GM23338 (cell line): Measurements from ENCODE around the gene ADAP1. TPM values are rescaled to one million over a fixed set of nuclear protein-coding genes. Genes with fewer than 3 reads are reported as not detected.

Experiments used
- ATAC-seq: fragments of 200-7000 bp; cut with Tn5 transposase; 3 replicates; pipeline ENCODE4 v1.9.1; 2020
- DNase-seq: peaks from one replicate; pipeline ENCODE4 v3.0.0-alpha.2; 2015; ENCODE audit warnings: low spot score
- H2AFZ ChIP-seq: fragments of 200-600 bp; sonication (generic); 2 replicates; pipeline ENCODE4 v1.8.0; 2016; ENCODE audit warnings: antibody characterized with exemption, mild to moderate bottlenecking, moderate library complexity
- H3F3A ChIP-seq: fragments of 200-600 bp; sonication (generic); replicated peaks from 2 replicates; pipeline ENCODE4 v1.8.0; 2017; ENCODE audit warnings: antibody characterized with exemption, mixed run types, low read depth
- H3K27ac ChIP-seq: fragments of 200-600 bp; sonication (generic); 2 replicates; pipeline ENCODE4 v1.6.1; 2016; ENCODE audit warnings: low read depth
- H3K27me3 ChIP-seq: fragments of 200-600 bp; sonication (generic); 2 replicates; pipeline ENCODE4 v1.8.0; 2016; ENCODE audit warnings: mild to moderate bottlenecking, mixed run types, moderate library complexity; ENCODE audit not compliant: insufficient read depth
- H3K36me3 ChIP-seq: fragments of 200-600 bp; sonication (generic); 2 replicates; pipeline ENCODE4 v1.8.0; 2016; ENCODE audit warnings: mild to moderate bottlenecking; ENCODE audit not compliant: insufficient read depth
- H3K4me1 ChIP-seq: fragments of 200-600 bp; sonication (generic); 2 replicates; pipeline ENCODE4 v1.8.0; 2016; ENCODE audit warnings: mild to moderate bottlenecking, moderate library complexity; ENCODE audit not compliant: insufficient read depth
- H3K4me2 ChIP-seq: fragments of 200-600 bp; sonication (generic); 2 replicates; pipeline ENCODE4 v1.7.1; 2017; ENCODE audit warnings: mixed run types
- H3K4me3 ChIP-seq: fragments of 200-600 bp; sonication (generic); 2 replicates; pipeline ENCODE4 v1.6.1; 2016; ENCODE audit warnings: mixed run types
- H3K79me2 ChIP-seq: fragments of 200-600 bp; sonication (generic); replicated peaks from 2 replicates; pipeline ENCODE4 v1.8.0; 2017; ENCODE audit warnings: mild to moderate bottlenecking; ENCODE audit not compliant: insufficient read depth
- H3K9me2 ChIP-seq: fragments of 200-600 bp; sonication (generic); 2 replicates; pipeline ENCODE4 v1.8.0; 2017; ENCODE audit not compliant: insufficient read depth
- H4K20me1 ChIP-seq: fragments of 200-600 bp; sonication (generic); replicated peaks from 2 replicates; pipeline ENCODE4 v1.8.0; 2017; ENCODE audit warnings: mild to moderate bottlenecking; ENCODE audit not compliant: insufficient read depth
- H3K27ac Mint-ChIP-seq: 2 replicates; pipeline ENCODE4 v1.8.0; 2020; ENCODE audit warnings: inconsistent platforms, mild to moderate bottlenecking, moderate library complexity, mixed read lengths
- H3K27me3 Mint-ChIP-seq: 3 replicates; pipeline ENCODE4 v1.8.0; 2022; ENCODE audit warnings: low read depth, mild to moderate bottlenecking, moderate library complexity, mixed read lengths, inconsistent platforms; ENCODE audit not compliant: insufficient read depth, poor library complexity
- H3K36me3 Mint-ChIP-seq: 3 replicates; pipeline ENCODE4 v1.8.0; 2021; ENCODE audit warnings: low read depth, mild to moderate bottlenecking, inconsistent platforms, moderate library complexity, mixed read lengths
- H3K4me1 Mint-ChIP-seq: 3 replicates; pipeline ENCODE4 v1.8.0; 2020; ENCODE audit warnings: mild to moderate bottlenecking, inconsistent platforms, mixed read lengths
- H3K4me3 Mint-ChIP-seq: 3 replicates; pipeline ENCODE4 v1.8.0; 2021; ENCODE audit warnings: moderate library complexity, mild to moderate bottlenecking, inconsistent platforms, mixed read lengths
- H3K9me3 Mint-ChIP-seq: 3 replicates; pipeline ENCODE4 v1.8.0; 2020; ENCODE audit warnings: moderate library complexity, mild to moderate bottlenecking, inconsistent platforms, mixed read lengths
- CREB1 ChIP-seq: fragments of 250-450 bp; sonication (Bioruptor Pico); IDR thresholded peaks from 2 replicates; pipeline ENCODE4 v1.5.0; 2020; ENCODE audit warnings: low read depth, mild to moderate bottlenecking, moderate library complexity
- EZH2 ChIP-seq: fragments of 200-600 bp; sonication (generic); IDR thresholded peaks from one replicate; pipeline ENCODE4 v1.8.0; 2017; ENCODE audit warnings: antibody characterized with exemption, mild to moderate bottlenecking, low read depth; ENCODE audit not compliant: unreplicated experiment
- EZH2phosphoT487 ChIP-seq: fragments of 200-600 bp; sonication (generic); IDR thresholded peaks from one replicate; pipeline ENCODE4 v1.8.1; 2018; ENCODE audit warnings: antibody characterized with exemption; ENCODE audit not compliant: unreplicated experiment
- JUNB ChIP-seq: IDR thresholded peaks from one replicate; pipeline ENCODE4 v1.6.1; 2016; ENCODE audit warnings: antibody characterized with exemption; ENCODE audit not compliant: unreplicated experiment
- NANOG ChIP-seq: IDR thresholded peaks from 2 replicates; pipeline ENCODE4 v1.6.1; 2016; ENCODE audit warnings: antibody characterized with exemption, borderline replicate concordance
- POLR2AphosphoS5 ChIP-seq: IDR thresholded peaks from 2 replicates; pipeline ENCODE4 v1.6.1; 2016; ENCODE audit warnings: antibody characterized with exemption, low read depth
- STAT1 ChIP-seq: IDR thresholded peaks from one replicate; pipeline ENCODE4 v1.6.1; 2016; ENCODE audit warnings: antibody characterized with exemption; ENCODE audit not compliant: unreplicated experiment
- ZNF114 ChIP-seq: fragments of 250-450 bp; sonication (Bioruptor Pico); IDR thresholded peaks from 2 replicates; pipeline ENCODE4 v1.5.0; 2020; ENCODE audit warnings: mild to moderate bottlenecking, moderate library complexity
- ZNF331 ChIP-seq: fragments of 250-450 bp; sonication (Bioruptor Pico); IDR thresholded peaks from 2 replicates; pipeline ENCODE4 v1.5.0; 2020; ENCODE audit warnings: low read depth, mild to moderate bottlenecking, moderate library complexity
- polyA plus RNA-seq: library from polyadenylated mRNA; unstranded; fragments of >200 nt; fragmentation: Nextera tagmentation; extraction: Ambion mirVana; gene quantifications from 2 replicates; pipeline ENCODE4 v1.2.1, GENCODE V29; 2016
- total RNA-seq: library from RNA; depleted of rRNA; stranded (reverse); fragments of >200 nt; shearing (Covaris generic); gene quantifications from 2 replicates; pipeline ENCODE4 v1.2.3, GENCODE V29; 2014
- TF ChIP-seq, protein P1 (sequence below): fragments of 250-450 bp; sonication (Bioruptor Pico); IDR thresholded peaks from 2 replicates; pipeline ENCODE4 v1.5.0; 2020; ENCODE audit warnings: mild to moderate bottlenecking, moderate library complexity
- TF ChIP-seq, protein P2 (sequence below): IDR thresholded peaks from 2 replicates; pipeline ENCODE4 v1.6.1; 2016; ENCODE audit warnings: antibody characterized with exemption
- TF ChIP-seq, protein P3 (sequence below): IDR thresholded peaks from one replicate; pipeline ENCODE4 v1.6.1; 2018; ENCODE audit warnings: antibody characterized with exemption; ENCODE audit not compliant: unreplicated experiment
- TF ChIP-seq, protein P4 (sequence below), 2 experiments: fragments of 200-600 bp in 1 of 2; sonication (generic) in 1 of 2; conservative IDR thresholded peaks; 2 replicates each; pipeline versions ENCODE4 v1.5.1 to v1.6.1; 2016 to 2017; ENCODE audit warnings: antibody characterized with exemption in 2 of 2, low read depth in 2 of 2, mild to moderate bottlenecking in 2 of 2, moderate library complexity in 1 of 2

ADAP1 gene
- total and polyA plus RNA-seq, 2 experiments from 2014 or later = 2.2 to 9.6 TPM

DNA sequence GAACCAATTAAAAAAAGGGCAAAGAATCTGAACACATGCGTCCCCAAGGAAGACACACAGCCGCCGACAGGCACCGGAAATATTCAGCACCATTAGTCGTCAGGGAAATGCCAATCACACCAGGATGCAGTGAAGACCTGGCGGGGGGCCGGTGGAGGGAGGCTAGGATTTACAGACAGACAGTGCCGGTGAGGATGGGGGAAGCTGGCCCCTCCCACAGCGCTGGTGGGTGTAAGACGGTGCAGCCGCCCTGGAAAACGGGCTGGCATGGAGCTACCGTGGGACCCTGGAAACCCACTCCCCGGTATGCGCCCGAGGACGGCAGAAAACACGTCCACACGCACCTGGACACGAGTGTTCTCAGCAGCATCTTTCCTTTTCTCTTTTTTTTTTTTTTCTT is 4.8 kb upstream of the ADAP1 start:
- no peaks in the 10 kb centered on the region for H3K9me2 ChIP-seq
- Mint-ChIP-seq H3K27me3 (peaks cover 23% of the 10 kb centered on the region), H3K9me3 (no peaks in the 10 kb centered on the region; the same call in 2 of the 3 replicates), H3K4me3 (no peak overlapping the region), H3K27ac (no peak overlapping the region), H3K36me3 (no peaks in the 10 kb centered on the region; the same call in 2 of the 3 replicates), H3K4me1 (peaks cover 3% of the 10 kb centered on the region; the same call in 2 of the 3 replicates)
- DNase-seq = no peak
- H3K4me3 ChIP-seq = no peak overlapping the region
- H3F3A ChIP-seq = peaks cover 6% of the 10 kb centered on the region; the same call in 1 of the 2 replicates
- no peak overlapping the region for H2AFZ ChIP-seq
- no peak overlapping the region for H3K27ac ChIP-seq
- no peak overlapping the region for H3K4me2 ChIP-seq
- no peak for ATAC-seq
- TF ChIP-seq, protein P1, sequence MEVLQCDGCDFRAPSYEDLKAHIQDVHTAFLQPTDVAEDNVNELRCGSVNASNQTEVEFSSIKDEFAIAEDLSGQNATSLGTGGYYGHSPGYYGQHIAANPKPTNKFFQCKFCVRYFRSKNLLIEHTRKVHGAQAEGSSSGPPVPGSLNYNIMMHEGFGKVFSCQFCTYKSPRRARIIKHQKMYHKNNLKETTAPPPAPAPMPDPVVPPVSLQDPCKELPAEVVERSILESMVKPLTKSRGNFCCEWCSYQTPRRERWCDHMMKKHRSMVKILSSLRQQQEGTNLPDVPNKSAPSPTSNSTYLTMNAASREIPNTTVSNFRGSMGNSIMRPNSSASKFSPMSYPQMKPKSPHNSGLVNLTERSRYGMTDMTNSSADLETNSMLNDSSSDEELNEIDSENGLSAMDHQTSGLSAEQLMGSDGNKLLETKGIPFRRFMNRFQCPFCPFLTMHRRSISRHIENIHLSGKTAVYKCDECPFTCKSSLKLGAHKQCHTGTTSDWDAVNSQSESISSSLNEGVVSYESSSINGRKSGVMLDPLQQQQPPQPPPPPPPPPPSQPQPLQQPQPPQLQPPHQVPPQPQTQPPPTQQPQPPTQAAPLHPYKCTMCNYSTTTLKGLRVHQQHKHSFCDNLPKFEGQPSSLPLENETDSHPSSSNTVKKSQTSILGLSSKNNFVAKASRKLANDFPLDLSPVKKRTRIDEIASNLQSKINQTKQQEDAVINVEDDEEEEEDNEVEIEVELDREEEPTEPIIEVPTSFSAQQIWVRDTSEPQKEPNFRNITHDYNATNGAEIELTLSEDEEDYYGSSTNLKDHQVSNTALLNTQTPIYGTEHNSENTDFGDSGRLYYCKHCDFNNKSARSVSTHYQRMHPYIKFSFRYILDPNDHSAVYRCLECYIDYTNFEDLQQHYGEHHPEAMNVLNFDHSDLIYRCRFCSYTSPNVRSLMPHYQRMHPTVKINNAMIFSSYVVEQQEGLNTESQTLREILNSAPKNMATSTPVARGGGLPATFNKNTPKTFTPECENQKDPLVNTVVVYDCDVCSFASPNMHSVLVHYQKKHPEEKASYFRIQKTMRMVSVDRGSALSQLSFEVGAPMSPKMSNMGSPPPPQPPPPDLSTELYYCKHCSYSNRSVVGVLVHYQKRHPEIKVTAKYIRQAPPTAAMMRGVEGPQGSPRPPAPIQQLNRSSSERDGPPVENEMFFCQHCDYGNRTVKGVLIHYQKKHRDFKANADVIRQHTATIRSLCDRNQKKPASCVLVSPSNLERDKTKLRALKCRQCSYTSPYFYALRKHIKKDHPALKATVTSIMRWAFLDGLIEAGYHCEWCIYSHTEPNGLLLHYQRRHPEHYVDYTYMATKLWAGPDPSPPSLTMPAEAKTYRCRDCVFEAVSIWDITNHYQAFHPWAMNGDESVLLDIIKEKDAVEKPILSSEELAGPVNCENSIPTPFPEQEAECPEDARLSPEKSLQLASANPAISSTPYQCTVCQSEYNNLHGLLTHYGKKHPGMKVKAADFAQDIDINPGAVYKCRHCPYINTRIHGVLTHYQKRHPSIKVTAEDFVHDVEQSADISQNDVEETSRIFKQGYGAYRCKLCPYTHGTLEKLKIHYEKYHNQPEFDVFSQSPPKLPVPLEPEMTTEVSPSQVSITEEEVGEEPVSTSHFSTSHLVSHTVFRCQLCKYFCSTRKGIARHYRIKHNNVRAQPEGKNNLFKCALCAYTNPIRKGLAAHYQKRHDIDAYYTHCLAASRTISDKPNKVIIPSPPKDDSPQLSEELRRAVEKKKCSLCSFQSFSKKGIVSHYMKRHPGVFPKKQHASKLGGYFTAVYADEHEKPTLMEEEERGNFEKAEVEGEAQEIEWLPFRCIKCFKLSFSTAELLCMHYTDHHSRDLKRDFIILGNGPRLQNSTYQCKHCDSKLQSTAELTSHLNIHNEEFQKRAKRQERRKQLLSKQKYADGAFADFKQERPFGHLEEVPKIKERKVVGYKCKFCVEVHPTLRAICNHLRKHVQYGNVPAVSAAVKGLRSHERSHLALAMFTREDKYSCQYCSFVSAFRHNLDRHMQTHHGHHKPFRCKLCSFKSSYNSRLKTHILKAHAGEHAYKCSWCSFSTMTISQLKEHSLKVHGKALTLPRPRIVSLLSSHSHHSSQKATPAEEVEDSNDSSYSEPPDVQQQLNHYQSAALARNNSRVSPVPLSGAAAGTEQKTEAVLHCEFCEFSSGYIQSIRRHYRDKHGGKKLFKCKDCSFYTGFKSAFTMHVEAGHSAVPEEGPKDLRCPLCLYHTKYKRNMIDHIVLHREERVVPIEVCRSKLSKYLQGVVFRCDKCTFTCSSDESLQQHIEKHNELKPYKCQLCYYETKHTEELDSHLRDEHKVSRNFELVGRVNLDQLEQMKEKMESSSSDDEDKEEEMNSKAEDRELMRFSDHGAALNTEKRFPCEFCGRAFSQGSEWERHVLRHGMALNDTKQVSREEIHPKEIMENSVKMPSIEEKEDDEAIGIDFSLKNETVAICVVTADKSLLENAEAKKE (CRISPR knock-in tag) = no peak
- TF ChIP-seq, protein P2, sequence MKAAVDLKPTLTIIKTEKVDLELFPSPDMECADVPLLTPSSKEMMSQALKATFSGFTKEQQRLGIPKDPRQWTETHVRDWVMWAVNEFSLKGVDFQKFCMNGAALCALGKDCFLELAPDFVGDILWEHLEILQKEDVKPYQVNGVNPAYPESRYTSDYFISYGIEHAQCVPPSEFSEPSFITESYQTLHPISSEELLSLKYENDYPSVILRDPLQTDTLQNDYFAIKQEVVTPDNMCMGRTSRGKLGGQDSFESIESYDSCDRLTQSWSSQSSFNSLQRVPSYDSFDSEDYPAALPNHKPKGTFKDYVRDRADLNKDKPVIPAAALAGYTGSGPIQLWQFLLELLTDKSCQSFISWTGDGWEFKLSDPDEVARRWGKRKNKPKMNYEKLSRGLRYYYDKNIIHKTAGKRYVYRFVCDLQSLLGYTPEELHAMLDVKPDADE = no peak
- TF ChIP-seq ZNF114 = no peak
- TF ChIP-seq, protein P3, sequence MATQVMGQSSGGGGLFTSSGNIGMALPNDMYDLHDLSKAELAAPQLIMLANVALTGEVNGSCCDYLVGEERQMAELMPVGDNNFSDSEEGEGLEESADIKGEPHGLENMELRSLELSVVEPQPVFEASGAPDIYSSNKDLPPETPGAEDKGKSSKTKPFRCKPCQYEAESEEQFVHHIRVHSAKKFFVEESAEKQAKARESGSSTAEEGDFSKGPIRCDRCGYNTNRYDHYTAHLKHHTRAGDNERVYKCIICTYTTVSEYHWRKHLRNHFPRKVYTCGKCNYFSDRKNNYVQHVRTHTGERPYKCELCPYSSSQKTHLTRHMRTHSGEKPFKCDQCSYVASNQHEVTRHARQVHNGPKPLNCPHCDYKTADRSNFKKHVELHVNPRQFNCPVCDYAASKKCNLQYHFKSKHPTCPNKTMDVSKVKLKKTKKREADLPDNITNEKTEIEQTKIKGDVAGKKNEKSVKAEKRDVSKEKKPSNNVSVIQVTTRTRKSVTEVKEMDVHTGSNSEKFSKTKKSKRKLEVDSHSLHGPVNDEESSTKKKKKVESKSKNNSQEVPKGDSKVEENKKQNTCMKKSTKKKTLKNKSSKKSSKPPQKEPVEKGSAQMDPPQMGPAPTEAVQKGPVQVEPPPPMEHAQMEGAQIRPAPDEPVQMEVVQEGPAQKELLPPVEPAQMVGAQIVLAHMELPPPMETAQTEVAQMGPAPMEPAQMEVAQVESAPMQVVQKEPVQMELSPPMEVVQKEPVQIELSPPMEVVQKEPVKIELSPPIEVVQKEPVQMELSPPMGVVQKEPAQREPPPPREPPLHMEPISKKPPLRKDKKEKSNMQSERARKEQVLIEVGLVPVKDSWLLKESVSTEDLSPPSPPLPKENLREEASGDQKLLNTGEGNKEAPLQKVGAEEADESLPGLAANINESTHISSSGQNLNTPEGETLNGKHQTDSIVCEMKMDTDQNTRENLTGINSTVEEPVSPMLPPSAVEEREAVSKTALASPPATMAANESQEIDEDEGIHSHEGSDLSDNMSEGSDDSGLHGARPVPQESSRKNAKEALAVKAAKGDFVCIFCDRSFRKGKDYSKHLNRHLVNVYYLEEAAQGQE = no peak
- TF ChIP-seq CREB1 (CRISPR knock-in tag) = no peak
- no peak for TF ChIP-seq EZH2
- no peak for TF ChIP-seq NANOG
- TF ChIP-seq ZNF331 (CRISPR knock-in tag) = no peak
- TF ChIP-seq EZH2phosphoT487 = no peak
- TF ChIP-seq, protein P4, sequence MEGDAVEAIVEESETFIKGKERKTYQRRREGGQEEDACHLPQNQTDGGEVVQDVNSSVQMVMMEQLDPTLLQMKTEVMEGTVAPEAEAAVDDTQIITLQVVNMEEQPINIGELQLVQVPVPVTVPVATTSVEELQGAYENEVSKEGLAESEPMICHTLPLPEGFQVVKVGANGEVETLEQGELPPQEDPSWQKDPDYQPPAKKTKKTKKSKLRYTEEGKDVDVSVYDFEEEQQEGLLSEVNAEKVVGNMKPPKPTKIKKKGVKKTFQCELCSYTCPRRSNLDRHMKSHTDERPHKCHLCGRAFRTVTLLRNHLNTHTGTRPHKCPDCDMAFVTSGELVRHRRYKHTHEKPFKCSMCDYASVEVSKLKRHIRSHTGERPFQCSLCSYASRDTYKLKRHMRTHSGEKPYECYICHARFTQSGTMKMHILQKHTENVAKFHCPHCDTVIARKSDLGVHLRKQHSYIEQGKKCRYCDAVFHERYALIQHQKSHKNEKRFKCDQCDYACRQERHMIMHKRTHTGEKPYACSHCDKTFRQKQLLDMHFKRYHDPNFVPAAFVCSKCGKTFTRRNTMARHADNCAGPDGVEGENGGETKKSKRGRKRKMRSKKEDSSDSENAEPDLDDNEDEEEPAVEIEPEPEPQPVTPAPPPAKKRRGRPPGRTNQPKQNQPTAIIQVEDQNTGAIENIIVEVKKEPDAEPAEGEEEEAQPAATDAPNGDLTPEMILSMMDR (conservative IDR thresholded peaks at IDR 0.05; ENCODE audit: low read depth in 2 of 2) = no peak
- TF ChIP-seq JUNB = no peak
- TF ChIP-seq STAT1 = no peak
- no peak for TF ChIP-seq POLR2AphosphoS5
- no peaks in the 10 kb centered on the region; the same call in 1 of the 2 replicates for H4K20me1 ChIP-seq
- H3K27me3 ChIP-seq = peaks cover 14% of the 10 kb centered on the region; the same call in 1 of the 2 replicates
- H3K79me2 ChIP-seq = no peaks in the 10 kb centered on the region
- H3K36me3 ChIP-seq = no peaks in the 10 kb centered on the region
- H3K4me1 ChIP-seq = no peaks in the 10 kb centered on the region
